Prostate gland (tissue), 2 donors: ENCODE results near the gene ARHGEF40. TPM values are rescaled to one million over a fixed set of nuclear protein-coding genes. Genes with fewer than 3 reads are reported as not detected.

ENCODE experiments used
- DNase-seq: peaks from one replicate; pipeline ENCODE4 v3.0.0-alpha.2; 2019; ENCODE audit warnings: low spot score
- H3K27ac ChIP-seq, 2 donors: fragments of 200-600 bp; sonication (generic); 2 replicates each; pipeline ENCODE4 v1.5.1; 2017 to 2019
- H3K27me3 ChIP-seq: fragments of 200-600 bp; sonication (generic); replicated peaks from 2 replicates; pipeline ENCODE4 v1.5.1; 2019; ENCODE audit not compliant: insufficient read depth
- H3K36me3 ChIP-seq, 2 donors: fragments of 200-600 bp; sonication (generic); 1 replicate in 1 of 2; 2 replicates in 1 of 2; pipeline versions ENCODE4 v1.5.1 to v1.8.1; 2017 to 2019
- H3K4me1 ChIP-seq: fragments of 200-600 bp; sonication (generic); replicated peaks from 2 replicates; pipeline ENCODE4 v1.5.1; 2019
- H3K4me3 ChIP-seq, 2 donors: fragments of 200-600 bp; sonication (generic); 2 replicates each; pipeline ENCODE4 v1.5.1; 2017 to 2019
- H3K9me3 ChIP-seq: fragments of 200-600 bp; sonication (generic); 2 replicates; pipeline ENCODE4 v1.5.1; 2017
- CTCF ChIP-seq, 4 experiments: fragments of 200-600 bp in 2 of 4; fragments of 450-650 bp in 2 of 4; sonication (generic) in 2 of 4; IDR thresholded peaks; 1 replicate in 3 of 4; 2 replicates in 1 of 4; pipeline ENCODE4 v1.5.1; 2016 to 2019; ENCODE audit warnings: antibody characterized with exemption in 4 of 4, mild to moderate bottlenecking in 2 of 4, moderate library complexity in 2 of 4
- POLR2A ChIP-seq: fragments of 450-650 bp; IDR thresholded peaks from one replicate; pipeline ENCODE4 v1.6.1; 2016; ENCODE audit warnings: antibody characterized with exemption, mild to moderate bottlenecking
- POLR2AphosphoS5 ChIP-seq: sonication (generic); formaldehyde crosslinking; IDR thresholded peaks from one replicate; pipeline ENCODE4 v1.6.1; 2017; ENCODE audit warnings: antibody characterized with exemption
- WGBS: methylation state at CpG from one replicate; pipeline ENCODE4 v1.1.5; 2018; 5-methylcytosine and 5-hydroxymethylcytosine counted together
- intact Hi-C: fragments of 100-400 bp; cut with DNase I; formaldehyde crosslinking; loops from one replicate; pipeline ENCODE4 v1.14.2; 2022
- total RNA-seq, 2 donors: library from RNA; depleted of rRNA; stranded (reverse); fragments of >200 nt; gene quantifications; one replicate each; pipeline ENCODE4 v1.1.0, GENCODE V29; 2016

ARHGEF40 gene
- total RNA-seq, 2 donors from 2014 or later, result 12.4 to 37.7 TPM

DNA sequence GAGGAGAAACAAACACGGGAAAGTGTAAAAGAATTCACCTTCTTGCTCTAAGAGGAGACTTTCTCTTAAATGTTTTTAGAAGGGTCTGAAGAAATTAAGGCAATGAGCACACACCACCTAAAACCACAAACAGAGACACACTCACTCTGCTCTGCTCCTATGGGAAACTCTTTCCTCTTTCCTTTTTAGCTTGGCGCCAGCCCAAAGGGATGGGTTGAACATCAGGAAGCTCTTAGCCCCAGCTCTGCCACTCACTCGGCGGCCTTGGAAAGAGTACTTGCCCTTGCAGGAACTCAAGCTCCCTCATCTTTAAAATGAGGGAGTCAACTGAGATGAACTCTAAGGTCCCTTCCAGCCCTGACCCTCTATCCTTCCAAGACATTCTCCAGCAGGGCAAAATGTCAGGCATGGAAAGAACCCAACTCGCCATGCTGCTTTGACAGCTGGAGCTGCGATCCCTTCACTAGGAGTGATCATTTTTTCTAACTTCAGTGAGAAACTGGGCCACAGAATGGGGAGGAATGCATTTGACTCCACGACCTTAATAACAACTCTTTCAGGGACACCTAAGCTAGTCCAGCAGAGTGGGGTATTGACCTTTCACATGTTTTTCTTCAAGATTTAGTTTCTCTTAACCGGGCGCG lies 13.5 kb upstream of the ARHGEF40 start:
- H3K27me3 ChIP-seq, result no peaks in the 10 kb centered on the region
- no peak overlapping the region for H3K27ac ChIP-seq
- 88% methylated on average over 10 of the region's 10 CpGs for WGBS
- H3K4me3 ChIP-seq, result no peak overlapping the region
- intact Hi-C loops, result no loop called here
- TF ChIP-seq CTCF (IDR thresholded peaks at IDR 0.05) (no peak), POLR2AphosphoS5 (no peak), POLR2A (no peak)
- no peak for DNase-seq
- H3K9me3 ChIP-seq, result no peaks in the 10 kb centered on the region
- H3K36me3 ChIP-seq, result no peaks in the 10 kb centered on the region
- no peaks in the 10 kb centered on the region for H3K4me1 ChIP-seq

DNA sequence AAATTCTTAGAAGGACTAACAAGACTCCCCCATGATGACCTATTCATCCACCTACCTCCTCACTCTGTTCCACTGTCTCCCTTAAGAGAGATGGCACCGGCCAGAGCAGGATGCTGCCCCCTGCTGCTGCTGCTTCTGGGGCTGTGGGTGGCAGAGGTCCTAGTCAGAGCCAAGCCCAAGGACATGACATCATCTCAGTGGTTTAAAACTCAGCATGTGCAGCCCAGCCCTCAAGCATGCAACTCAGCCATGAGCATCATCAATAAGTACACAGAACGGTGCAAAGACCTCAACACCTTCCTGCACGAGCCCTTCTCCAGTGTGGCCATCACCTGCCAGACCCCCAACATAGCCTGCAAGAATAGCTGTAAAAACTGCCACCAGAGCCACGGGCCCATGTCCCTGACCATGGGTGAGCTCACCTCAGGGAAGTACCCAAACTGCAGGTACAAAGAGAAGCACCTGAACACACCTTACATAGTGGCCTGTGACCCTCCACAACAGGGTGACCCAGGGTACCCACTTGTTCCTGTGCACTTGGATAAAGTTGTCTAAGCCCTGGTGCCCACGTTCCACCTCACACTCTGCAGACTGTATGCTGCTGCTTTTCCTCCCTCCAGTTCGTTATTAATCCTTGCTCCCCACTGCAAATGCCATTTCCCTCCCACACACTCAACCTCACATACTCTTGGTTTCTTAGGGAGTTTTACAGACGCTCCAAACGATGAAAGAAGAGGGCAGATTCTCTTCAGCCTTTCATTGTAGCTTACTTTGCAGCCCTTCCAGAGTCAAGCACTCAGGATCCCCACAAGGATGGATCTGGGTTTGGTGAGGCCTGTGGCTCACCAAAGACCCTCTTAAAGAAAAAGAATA lies 12.1 kb upstream of the ARHGEF40 start, which contains the start of gene RNASE8:
Gene RNASE8 (plus strand): TSS at position 20 of the 873 bp plus-strand sequence. CDS start 71 bp downstream, at position 91.
- WGBS, result 64% methylated on average over 8 of the region's 8 CpGs
- no peak for DNase-seq
- no peaks in the 10 kb centered on the region for H3K4me1 ChIP-seq
- H3K27me3 ChIP-seq, result no peaks in the 10 kb centered on the region
- H3K9me3 ChIP-seq, result no peaks in the 10 kb centered on the region
- intact Hi-C loops, result no loop called here
- no peak within 1 kb of the TSS for H3K4me3 ChIP-seq
- TF ChIP-seq POLR2AphosphoS5 (no peak), POLR2A (no peak), CTCF (IDR thresholded peaks at IDR 0.05) (no peak)
- H3K36me3 ChIP-seq, result no peaks in the 10 kb centered on the region
- H3K27ac ChIP-seq, result no peak within 1 kb of the TSS

DNA sequence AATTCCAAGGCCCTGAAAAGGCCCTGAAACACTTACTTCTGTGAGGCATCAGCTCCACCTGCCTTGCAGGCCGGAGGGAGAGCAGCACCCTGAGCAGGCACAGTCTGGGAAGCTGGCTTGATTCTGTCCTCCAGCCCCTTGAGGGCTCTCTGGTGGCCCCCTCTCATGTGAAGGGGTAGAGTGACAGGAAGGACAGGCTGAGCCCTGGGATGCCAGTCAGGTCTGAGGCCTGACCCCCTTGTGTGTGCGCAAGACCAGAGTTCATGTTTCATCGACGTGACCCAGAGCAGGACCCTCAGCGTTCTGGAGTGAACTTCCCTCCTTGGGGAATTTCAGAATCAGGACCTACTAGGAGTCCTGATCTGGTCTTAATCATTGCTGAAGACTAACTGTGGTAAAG lies 11.2 kb upstream of the ARHGEF40 start:
- DNase-seq, result no peak
- no peak overlapping the region for H3K27ac ChIP-seq
- H3K4me3 ChIP-seq, result no peak overlapping the region
- H3K27me3 ChIP-seq, result no peaks in the 10 kb centered on the region
- WGBS, result 89% methylated on average over 5 of the region's 5 CpGs
- no peaks in the 10 kb centered on the region for H3K9me3 ChIP-seq
- intact Hi-C loops, result no loop called here
- no peaks in the 10 kb centered on the region for H3K4me1 ChIP-seq
- TF ChIP-seq CTCF (IDR thresholded peaks at IDR 0.05) (no peak), POLR2A (no peak), POLR2AphosphoS5 (no peak)
- no peaks in the 10 kb centered on the region for H3K36me3 ChIP-seq

DNA sequence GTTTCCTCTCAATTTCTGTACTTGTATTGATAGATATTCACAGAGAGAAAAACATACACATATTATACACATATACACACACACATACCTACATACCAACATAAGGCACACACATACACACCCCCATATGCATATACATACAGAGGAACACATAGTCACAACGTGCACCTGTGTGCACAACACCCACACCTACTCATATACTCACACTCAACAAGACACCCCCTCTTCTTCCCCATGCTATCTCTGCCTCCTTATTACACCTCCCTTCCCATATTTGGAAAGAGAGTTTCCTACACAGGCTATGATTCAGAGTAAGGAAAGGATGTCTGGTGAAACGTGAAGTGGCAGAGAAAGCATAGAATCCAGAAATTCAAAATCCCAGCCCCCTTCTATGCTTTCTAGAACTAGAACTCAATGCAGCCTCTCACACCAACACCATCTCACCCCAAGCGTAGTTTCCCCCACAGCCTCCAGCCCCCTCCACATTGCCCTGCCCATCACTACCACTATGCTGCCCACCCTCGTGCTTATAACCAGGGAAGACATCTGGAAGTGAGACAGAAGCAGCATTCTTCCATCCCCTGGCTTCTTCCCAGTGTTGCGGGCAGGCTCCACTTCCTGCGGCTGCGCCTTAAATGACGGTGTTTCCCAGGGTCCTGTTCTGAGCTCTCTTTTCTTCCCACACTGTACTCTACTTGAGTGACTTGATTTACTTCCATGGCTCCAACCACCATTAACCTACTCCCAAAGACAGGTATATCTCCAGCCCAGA lies 10.1 kb upstream of the ARHGEF40 start:
- H3K4me3 ChIP-seq, result no peak overlapping the region
- intact Hi-C loops, result no loop called here

More for the DNA sequence above, 10.1 kb upstream of the ARHGEF40 start:
- Histone ChIP-seq H3K4me1 (no peaks in the 10 kb centered on the region), H3K27ac (no peak overlapping the region), H3K9me3 (no peaks in the 10 kb centered on the region), H3K36me3 (no peaks in the 10 kb centered on the region), H3K27me3 (no peaks in the 10 kb centered on the region)
- DNase-seq, result no peak
- WGBS, result 73% methylated on average over 8 of the region's 8 CpGs
- TF ChIP-seq CTCF (IDR thresholded peaks at IDR 0.05) (no peak), POLR2A (no peak), POLR2AphosphoS5 (no peak)
